DOHH2 (cell line): ENCODE measurements around the gene ZNF232.
"Not testable (repeated sequence)": the region's sequence is repeated elsewhere in the genome, so short reads cannot be mapped to it uniquely, and the experiment has no call there.

Experiments
- H3F3A ChIP-seq: fragments of 200-600 bp; sonication (generic), shearing (Covaris generic); 2 replicates; pipeline ENCODE4 v1.6.0; 2016; ENCODE audit warnings: antibody characterized with exemption, mild to moderate bottlenecking; ENCODE audit not compliant: control insufficient read depth, insufficient read depth
- H3K27ac ChIP-seq: fragments of 200-600 bp; sonication (generic); 2 replicates; pipeline ENCODE4 v1.5.1; 2014; ENCODE audit warnings: low read depth, mild to moderate bottlenecking, low read length, moderate library complexity
- H3K27me3 ChIP-seq: fragments of 200-600 bp; sonication (generic); 2 replicates; pipeline ENCODE4 v1.6.1; 2014; ENCODE audit warnings: mild to moderate bottlenecking, low read length, mixed read lengths; ENCODE audit not compliant: control insufficient read depth
- H3K36me3 ChIP-seq: fragments of 200-600 bp; sonication (generic); 2 replicates; pipeline ENCODE4 v1.6.1; 2014; ENCODE audit warnings: mild to moderate bottlenecking, low read length, moderate library complexity, mixed read lengths; ENCODE audit not compliant: control insufficient read depth
- H3K4me1 ChIP-seq: fragments of 200-600 bp; sonication (generic); 2 replicates; pipeline ENCODE4 v1.6.1; 2014; ENCODE audit warnings: mild to moderate bottlenecking, low read length, mixed read lengths; ENCODE audit not compliant: control insufficient read depth
- H3K4me2 ChIP-seq: fragments of 200-600 bp; sonication (generic); 2 replicates; pipeline ENCODE4 v1.6.0; 2014; ENCODE audit warnings: mild to moderate bottlenecking, low read length, moderate library complexity
- H3K4me3 ChIP-seq: fragments of 200-600 bp; sonication (generic); 2 replicates; pipeline ENCODE4 v1.5.1; 2014; ENCODE audit warnings: mild to moderate bottlenecking, low read length, mixed read lengths
- H3K79me2 ChIP-seq: fragments of 200-600 bp; sonication (generic); 2 replicates; pipeline ENCODE4 v1.6.1; 2014; ENCODE audit warnings: mild to moderate bottlenecking, low read length, mixed read lengths; ENCODE audit not compliant: control insufficient read depth
- H3K9me2 ChIP-seq: fragments of 200-600 bp; sonication (generic); replicated peaks from 2 replicates; pipeline ENCODE4 v1.6.1; 2014; ENCODE audit warnings: mild to moderate bottlenecking, low read length, mixed read lengths; ENCODE audit not compliant: control insufficient read depth
- H3K9me3 ChIP-seq: fragments of 200-600 bp; sonication (generic); 2 replicates; pipeline ENCODE4 v1.6.1; 2014; ENCODE audit warnings: antibody characterized with exemption, low read length, mixed read lengths; ENCODE audit not compliant: control insufficient read depth, insufficient read depth
- H4K20me1 ChIP-seq: fragments of 200-600 bp; sonication (generic); 2 replicates; pipeline ENCODE4 v1.6.0; 2014; ENCODE audit warnings: low read depth, mild to moderate bottlenecking, antibody characterized with exemption, low read length, moderate library complexity; ENCODE audit not compliant: control insufficient read depth, insufficient read depth
- EZH2phosphoT487 ChIP-seq: fragments of 200-600 bp; sonication (generic); IDR thresholded peaks from 2 replicates; pipeline ENCODE4 v1.6.1; 2017; ENCODE audit warnings: borderline replicate concordance, mild to moderate bottlenecking, antibody characterized with exemption, low read length, moderate library complexity, mixed read lengths
- TF ChIP-seq, protein P1 (sequence below): fragments of 200-600 bp; sonication (generic); IDR thresholded peaks from one replicate; pipeline ENCODE4 v1.5.1; 2014; ENCODE audit warnings: antibody characterized with exemption, mild to moderate bottlenecking, low read depth, low read length; ENCODE audit not compliant: poor library complexity, severe bottlenecking

The ZNF232 gene

DNA sequence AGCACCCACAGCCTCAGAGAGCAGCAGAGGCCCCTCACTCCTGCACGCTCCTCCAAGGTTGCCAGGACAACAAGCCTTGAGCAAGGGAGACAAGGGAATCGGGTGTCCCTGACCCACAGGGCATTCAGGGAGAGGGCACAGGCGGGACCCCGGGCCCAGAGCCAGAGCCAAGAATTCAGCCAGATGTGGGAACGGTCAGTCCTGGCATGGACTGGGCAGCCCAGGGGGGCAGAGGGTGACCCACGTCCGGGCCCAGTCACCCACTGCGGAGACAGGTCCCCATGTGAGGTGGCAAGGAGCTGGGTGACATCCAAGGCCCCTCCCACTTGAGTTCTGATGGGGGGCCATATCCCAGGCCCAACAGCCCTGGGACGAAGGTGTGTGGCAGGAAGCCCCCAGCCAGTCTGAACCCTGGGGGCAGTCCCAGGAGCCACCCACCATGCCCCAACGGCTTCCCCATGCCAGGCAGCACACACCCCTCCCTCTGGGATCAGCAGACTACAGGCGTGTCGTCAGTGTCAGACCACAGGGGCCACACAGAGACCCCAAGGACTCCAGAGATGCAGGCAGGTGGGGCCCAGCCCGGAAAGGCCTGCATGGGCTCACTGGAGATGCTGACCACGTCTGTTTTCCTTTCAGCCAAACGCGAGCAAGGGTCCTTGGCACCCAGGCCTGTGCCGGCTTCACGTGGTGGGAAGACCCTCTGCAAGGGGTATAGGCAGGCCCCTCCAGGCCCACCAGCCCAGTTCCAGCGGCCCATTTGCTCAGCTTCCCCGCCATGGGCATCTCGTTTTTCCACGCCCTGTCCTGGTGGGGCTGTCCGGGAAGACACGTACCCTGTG is 27.2 kb upstream of the ZNF232 start:
- H3K4me3 ChIP-seq = no peak overlapping the region
- no peaks in the 10 kb centered on the region for H3K36me3 ChIP-seq
- no peak overlapping the region for H3K27ac ChIP-seq
- no peaks in the 10 kb centered on the region for H3K4me1 ChIP-seq
- no peaks in the 10 kb centered on the region for H4K20me1 ChIP-seq
- H3K9me3 ChIP-seq = no peaks in the 10 kb centered on the region
- H3K9me2 ChIP-seq = no peaks in the 10 kb centered on the region
- no peaks in the 10 kb centered on the region for H3K79me2 ChIP-seq
- no peaks in the 10 kb centered on the region for H3F3A ChIP-seq
- no peak for TF ChIP-seq EZH2phosphoT487
- TF ChIP-seq, protein P1, sequence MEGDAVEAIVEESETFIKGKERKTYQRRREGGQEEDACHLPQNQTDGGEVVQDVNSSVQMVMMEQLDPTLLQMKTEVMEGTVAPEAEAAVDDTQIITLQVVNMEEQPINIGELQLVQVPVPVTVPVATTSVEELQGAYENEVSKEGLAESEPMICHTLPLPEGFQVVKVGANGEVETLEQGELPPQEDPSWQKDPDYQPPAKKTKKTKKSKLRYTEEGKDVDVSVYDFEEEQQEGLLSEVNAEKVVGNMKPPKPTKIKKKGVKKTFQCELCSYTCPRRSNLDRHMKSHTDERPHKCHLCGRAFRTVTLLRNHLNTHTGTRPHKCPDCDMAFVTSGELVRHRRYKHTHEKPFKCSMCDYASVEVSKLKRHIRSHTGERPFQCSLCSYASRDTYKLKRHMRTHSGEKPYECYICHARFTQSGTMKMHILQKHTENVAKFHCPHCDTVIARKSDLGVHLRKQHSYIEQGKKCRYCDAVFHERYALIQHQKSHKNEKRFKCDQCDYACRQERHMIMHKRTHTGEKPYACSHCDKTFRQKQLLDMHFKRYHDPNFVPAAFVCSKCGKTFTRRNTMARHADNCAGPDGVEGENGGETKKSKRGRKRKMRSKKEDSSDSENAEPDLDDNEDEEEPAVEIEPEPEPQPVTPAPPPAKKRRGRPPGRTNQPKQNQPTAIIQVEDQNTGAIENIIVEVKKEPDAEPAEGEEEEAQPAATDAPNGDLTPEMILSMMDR = no peak
- no peak overlapping the region for H3K4me2 ChIP-seq
- no peaks in the 10 kb centered on the region for H3K27me3 ChIP-seq

DNA sequence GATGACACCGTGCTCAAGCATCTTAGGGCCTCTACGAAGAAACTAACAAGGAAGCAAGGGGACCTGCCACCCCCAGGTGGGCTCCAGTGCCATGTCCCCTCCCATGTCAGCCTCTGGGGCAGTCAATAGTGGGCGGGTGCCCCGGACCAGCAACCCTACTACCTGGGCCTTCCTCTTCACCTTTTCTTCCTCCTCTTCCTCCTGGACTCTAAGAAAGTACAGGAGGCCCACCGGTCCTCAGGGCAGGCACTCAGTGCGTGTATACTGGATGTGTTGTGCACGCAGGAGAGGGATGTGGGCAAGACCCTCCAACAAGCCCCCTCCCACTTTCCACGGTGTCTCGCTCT is 26.5 kb upstream of the ZNF232 start:
- not testable (repeated sequence) for H3K79me2 ChIP-seq, H4K20me1 ChIP-seq, H3K27ac ChIP-seq, H3K9me2 ChIP-seq, H3F3A ChIP-seq, H3K27me3 ChIP-seq, H3K9me3 ChIP-seq, H3K4me3 ChIP-seq, H3K36me3 ChIP-seq, H3K4me1 ChIP-seq, H3K4me2 ChIP-seq

DNA sequence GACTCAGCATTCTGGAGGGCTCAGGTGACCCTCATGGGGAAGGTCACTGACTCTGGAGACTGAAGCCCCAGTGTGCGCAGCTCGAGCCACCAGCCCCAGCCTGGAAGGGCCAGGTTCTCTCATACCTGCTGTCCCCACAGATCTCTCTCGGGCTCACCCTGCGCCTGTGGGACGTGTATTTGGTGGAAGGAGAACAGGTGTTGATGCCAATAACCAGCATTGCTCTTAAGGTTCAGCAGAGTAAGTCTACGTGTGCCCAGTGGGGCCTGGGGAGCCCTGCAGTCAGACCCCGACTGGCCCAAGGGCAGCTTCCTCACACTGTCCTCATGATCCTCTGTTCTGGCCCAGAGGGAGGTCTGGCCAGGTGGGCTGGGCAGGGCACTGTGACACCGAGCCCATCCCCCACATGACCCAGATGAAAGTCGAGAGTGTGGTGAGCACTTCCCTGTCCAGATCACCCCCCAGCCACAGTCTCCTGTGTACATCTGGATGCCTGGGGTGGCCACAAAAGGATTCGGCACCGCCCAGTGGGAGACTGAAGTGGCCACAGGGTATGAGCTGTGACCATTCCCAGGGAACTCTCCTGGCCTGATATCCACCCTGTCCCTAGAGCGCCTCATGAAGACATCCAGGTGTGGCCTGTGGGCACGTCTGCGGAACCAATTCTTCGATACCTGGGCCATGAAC is 26.0 kb upstream of the ZNF232 start:
- not testable (repeated sequence) for H3K27ac ChIP-seq, H3K9me3 ChIP-seq, H3K79me2 ChIP-seq, H3K4me2 ChIP-seq, H3K4me1 ChIP-seq, H3K36me3 ChIP-seq, H4K20me1 ChIP-seq, H3K27me3 ChIP-seq, H3F3A ChIP-seq, H3K9me2 ChIP-seq, H3K4me3 ChIP-seq

DNA sequence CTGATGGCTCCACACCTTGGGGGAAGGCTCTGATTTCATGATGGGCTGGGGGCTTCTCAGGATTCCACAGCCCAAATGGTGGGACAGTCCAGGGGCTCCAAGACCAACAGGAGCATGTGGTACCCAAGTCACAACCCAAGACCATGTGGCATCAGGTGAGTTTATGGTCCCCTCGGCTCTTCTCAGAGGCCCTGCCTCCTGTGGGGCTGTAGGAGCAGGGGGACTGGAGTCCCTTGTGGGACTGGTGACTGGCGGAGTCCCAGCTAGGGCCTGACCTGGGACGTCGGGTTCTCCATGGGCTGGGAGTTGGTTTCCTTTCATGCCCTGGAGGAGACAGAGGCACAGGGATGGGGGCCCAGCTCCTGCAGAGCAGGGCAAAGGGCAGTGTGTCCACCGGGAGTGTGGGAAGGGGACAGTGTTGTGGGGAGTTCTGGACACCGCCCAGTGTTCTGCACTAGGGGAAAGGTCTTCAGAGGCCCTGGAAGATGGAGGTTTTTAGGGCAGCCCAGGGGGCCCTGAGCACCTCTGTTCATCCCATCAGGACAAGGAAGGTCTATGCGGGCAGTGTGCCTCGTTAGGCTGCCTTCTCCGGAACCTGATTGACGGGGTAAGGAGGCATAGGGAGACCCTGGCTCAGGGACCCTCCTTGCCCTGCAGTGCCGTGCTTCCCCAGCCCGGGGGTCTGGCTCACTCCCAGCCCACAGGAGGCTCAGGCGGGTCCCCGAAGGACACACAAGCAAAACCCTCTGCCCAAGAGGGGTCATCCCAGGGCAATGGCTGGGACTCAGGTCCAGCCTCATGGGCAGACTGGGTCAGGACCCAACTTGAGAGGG is 25.1 kb upstream of the ZNF232 start:
- not testable (repeated sequence) for H3K4me3 ChIP-seq, H3K27ac ChIP-seq, H3K36me3 ChIP-seq, H3F3A ChIP-seq, H3K27me3 ChIP-seq, H3K4me2 ChIP-seq, H3K9me2 ChIP-seq, H3K79me2 ChIP-seq, H4K20me1 ChIP-seq, H3K4me1 ChIP-seq, H3K9me3 ChIP-seq
